Measurements from ENCODE around the gene WNT7B.

GRCh38 chr22:45966895-45967365, 10.0 kb downstream of the WNT7B start:
- no peak for TF ChIP-seq CTCF (IDR thresholded peaks at IDR 0.05)
- TF ChIP-seq EP300 (IDR thresholded peaks at IDR 0.05; ENCODE audit: low read depth): no peak

All from transverse colon (tissue), 3 donors.